ENCODE results near the gene CNN2.

CNN2 gene

GRCh38 chr19:1049106-1049505 lies 22.7 kb downstream of the CNN2 start:
- DNase-seq (ENCODE audit: low spot score): no peak

GRCh38 chr19:1049800-1050199 lies 23.4 kb downstream of the CNN2 start:
- no peak for DNase-seq (ENCODE audit: low spot score)

GRCh38 chr19:1050989-1051788 lies 24.8 kb downstream of the CNN2 start:
- DNase-seq (ENCODE audit: low spot score): no peak

- no peak for DNase-seq (ENCODE audit: low spot score)
These were observed 25.4 kb downstream of the CNN2 start for GRCh38 chr19:1051791-1052190.

- DNase-seq (ENCODE audit: low spot score): no peak
These were observed 26.1 kb downstream of the CNN2 start for GRCh38 chr19:1052349-1052975.

- DNase-seq (ENCODE audit: low spot score): no peak
These were observed 27.0 kb downstream of the CNN2 start for GRCh38 chr19:1053176-1054101.

- no peak for DNase-seq (ENCODE audit: low spot score)
These were observed 28.0 kb downstream of the CNN2 start for GRCh38 chr19:1054102-1055027.

- DNase-seq (ENCODE audit: low spot score): no peak
These were observed 28.6 kb downstream of the CNN2 start for GRCh38 chr19:1055028-1055425.

- DNase-seq (ENCODE audit: low spot score): no peak
These were observed 29.6 kb downstream of the CNN2 start for GRCh38 chr19:1055886-1056620.

- no peak for DNase-seq (ENCODE audit: low spot score)
These were observed 30.9 kb downstream of the CNN2 start for GRCh38 chr19:1057176-1057855.

- DNase-seq (ENCODE audit: low spot score): no peak
These were observed 31.7 kb downstream of the CNN2 start for GRCh38 chr19:1058112-1058511.

- DNase-seq (ENCODE audit: low spot score): no peak
These were observed 34.3 kb downstream of the CNN2 start for GRCh38 chr19:1060689-1061088.

GRCh38 chr19:1061987-1062386 lies 35.6 kb downstream of the CNN2 start:
- DNase-seq (ENCODE audit: low spot score): no peak

- no peak for DNase-seq (ENCODE audit: low spot score)
These were observed 36.1 kb downstream of the CNN2 start for GRCh38 chr19:1062387-1063029.

- DNase-seq (ENCODE audit: low spot score): no peak
These were observed 36.9 kb downstream of the CNN2 start for GRCh38 chr19:1063030-1063908.

- DNase-seq (ENCODE audit: low spot score): no peak
These were observed 37.7 kb downstream of the CNN2 start for GRCh38 chr19:1063909-1064660.

- DNase-seq (ENCODE audit: low spot score): peak; percentile 67
These were observed 38.5 kb downstream of the CNN2 start for GRCh38 chr19:1064661-1065605.

All from germinal center (tissue), 1 donor.